ENCODE measurements around the gene GTF2H1.

The GTF2H1 gene

DNA sequence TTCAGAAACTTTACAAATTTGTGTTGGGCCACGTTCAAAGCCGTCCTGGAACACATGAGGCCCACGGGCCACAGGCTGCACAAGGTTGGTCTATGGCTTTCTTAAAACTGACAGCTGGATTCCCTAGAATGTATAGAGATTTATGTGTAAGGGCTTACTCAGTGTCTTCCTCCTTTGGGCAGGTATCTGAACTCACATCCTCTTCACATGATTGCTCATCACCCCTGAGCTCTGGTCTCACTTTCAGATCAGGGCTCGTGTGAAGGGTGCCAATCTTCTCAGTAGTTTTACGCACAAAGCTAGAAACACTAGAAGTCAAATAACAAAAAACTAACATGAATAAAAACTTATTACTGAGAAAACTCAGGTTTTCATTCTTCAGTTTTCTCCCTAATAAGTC is 27.5 kb upstream of the GTF2H1 start:
- DNase-seq (ENCODE audit: low read depth): no peak
- H3K4me3 ChIP-seq (ENCODE audit: low read depth, low read length): no peak overlapping the region
- TF ChIP-seq, protein P1, sequence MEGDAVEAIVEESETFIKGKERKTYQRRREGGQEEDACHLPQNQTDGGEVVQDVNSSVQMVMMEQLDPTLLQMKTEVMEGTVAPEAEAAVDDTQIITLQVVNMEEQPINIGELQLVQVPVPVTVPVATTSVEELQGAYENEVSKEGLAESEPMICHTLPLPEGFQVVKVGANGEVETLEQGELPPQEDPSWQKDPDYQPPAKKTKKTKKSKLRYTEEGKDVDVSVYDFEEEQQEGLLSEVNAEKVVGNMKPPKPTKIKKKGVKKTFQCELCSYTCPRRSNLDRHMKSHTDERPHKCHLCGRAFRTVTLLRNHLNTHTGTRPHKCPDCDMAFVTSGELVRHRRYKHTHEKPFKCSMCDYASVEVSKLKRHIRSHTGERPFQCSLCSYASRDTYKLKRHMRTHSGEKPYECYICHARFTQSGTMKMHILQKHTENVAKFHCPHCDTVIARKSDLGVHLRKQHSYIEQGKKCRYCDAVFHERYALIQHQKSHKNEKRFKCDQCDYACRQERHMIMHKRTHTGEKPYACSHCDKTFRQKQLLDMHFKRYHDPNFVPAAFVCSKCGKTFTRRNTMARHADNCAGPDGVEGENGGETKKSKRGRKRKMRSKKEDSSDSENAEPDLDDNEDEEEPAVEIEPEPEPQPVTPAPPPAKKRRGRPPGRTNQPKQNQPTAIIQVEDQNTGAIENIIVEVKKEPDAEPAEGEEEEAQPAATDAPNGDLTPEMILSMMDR (conservative IDR thresholded peaks at IDR 0.05; ENCODE audit: low read depth, low read length): no peak

GRCh38 chr11:18295316-18295715 is 27.1 kb upstream of the GTF2H1 start:
- no peak overlapping the region for H3K4me3 ChIP-seq (ENCODE audit: low read depth, low read length)
- TF ChIP-seq, protein P1 (conservative IDR thresholded peaks at IDR 0.05; ENCODE audit: low read depth, low read length): no peak
- DNase-seq (ENCODE audit: low read depth): no peak

DNA sequence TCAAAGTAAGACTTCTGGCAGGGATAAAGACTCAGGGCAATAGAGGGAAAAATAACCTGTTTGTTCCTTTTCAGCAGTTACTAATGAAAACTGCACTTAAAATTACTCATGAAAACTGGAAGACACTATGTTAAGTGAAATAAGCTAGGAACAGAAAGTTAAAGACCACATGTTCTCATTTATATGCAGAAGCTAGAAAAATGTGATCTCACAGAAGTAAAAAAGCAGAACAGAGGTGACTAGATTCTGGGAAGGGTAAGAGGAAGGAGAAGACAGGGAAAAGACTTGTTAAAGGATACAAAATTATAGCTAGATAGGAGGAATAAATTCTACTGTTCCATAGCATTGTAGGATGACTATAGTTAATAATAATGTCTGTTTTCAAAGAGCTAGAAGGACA is 22.6 kb upstream of the GTF2H1 start:
- no peak for DNase-seq (ENCODE audit: low read depth)
- H3K4me3 ChIP-seq (ENCODE audit: low read depth, low read length): no peak overlapping the region
- TF ChIP-seq, protein P1 (conservative IDR thresholded peaks at IDR 0.05; ENCODE audit: low read depth, low read length): no peak

DNA sequence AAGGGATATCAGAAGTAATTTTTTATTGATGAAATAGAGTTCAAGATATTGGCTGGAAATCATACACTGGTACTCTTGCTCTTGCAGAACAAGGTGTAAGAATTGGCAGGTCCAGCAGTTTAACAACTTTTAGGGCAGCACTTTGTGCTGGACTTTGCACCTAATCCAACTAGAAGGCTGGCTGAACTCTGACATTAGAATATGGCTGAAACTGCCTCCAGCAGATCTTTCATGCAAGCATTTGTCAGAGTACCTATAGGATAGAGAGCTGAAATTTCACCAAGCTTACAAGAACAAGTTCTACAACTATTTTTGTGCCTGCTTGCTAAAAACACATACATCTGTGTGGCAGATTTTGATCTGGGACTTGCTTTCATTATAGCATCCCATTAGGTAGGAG is 17.6 kb upstream of the GTF2H1 start:
- TF ChIP-seq, protein P1 (conservative IDR thresholded peaks at IDR 0.05; ENCODE audit: low read depth, low read length): no peak
- no peak overlapping the region for H3K4me3 ChIP-seq (ENCODE audit: low read depth, low read length)

GRCh38 chr11:18307461-18308139 is 14.8 kb upstream of the GTF2H1 start:
- no peak overlapping the region for H3K4me3 ChIP-seq (ENCODE audit: low read depth, low read length)
- TF ChIP-seq, protein P1 (conservative IDR thresholded peaks at IDR 0.05; ENCODE audit: low read depth, low read length): no peak
- no peak for DNase-seq (ENCODE audit: low read depth)

More for the DNA sequence above, 17.6 kb upstream of the GTF2H1 start:
- no peak for DNase-seq (ENCODE audit: low read depth)

GRCh38 chr11:18308242-18308641 is 14.1 kb upstream of the GTF2H1 start:
- TF ChIP-seq, protein P1 (conservative IDR thresholded peaks at IDR 0.05; ENCODE audit: low read depth, low read length): no peak

GRCh38 chr11:18309691-18310090 is 12.7 kb upstream of the GTF2H1 start:
- TF ChIP-seq, protein P1 (conservative IDR thresholded peaks at IDR 0.05; ENCODE audit: low read depth, low read length): no peak
- no peak for DNase-seq (ENCODE audit: low read depth)

More at GRCh38 chr11:18308242-18308641, 14.1 kb upstream of the GTF2H1 start:
- no peak overlapping the region for H3K4me3 ChIP-seq (ENCODE audit: low read depth, low read length)
- no peak for DNase-seq (ENCODE audit: low read depth)

More at GRCh38 chr11:18309691-18310090, 12.7 kb upstream of the GTF2H1 start:
- H3K4me3 ChIP-seq (ENCODE audit: low read depth, low read length): no peak overlapping the region

All from choroid plexus epithelial cell (primary cell).